Pancreas (tissue), 10 donors: ENCODE data around the gene TMEM174. TPM values are rescaled to one million over a fixed set of nuclear protein-coding genes. Genes with fewer than 3 reads are reported as not detected.
"Not testable (repeated sequence)": the region's sequence is repeated elsewhere in the genome, so short reads cannot be mapped to it uniquely, and the experiment has no call there.

Experiments used
- ATAC-seq, 4 donors: fragments of 200-7000 bp; cut with Tn5 transposase; one replicate each; pipeline versions ENCODE4 v1.8.0 to v1.9.1; 2020; ENCODE audit warnings: mild to moderate bottlenecking in 4 of 4, moderate library complexity in 4 of 4
- DNase-seq, 6 donors: peaks; one replicate each; pipeline ENCODE4 v3.0.0-alpha.2; 2020
- FAIRE-seq: peaks from 2 replicates; lab custom pipeline; 2012; peaks lifted over from hg19 to GRCh38; lab: Jason Lieb, UNC
- H3K27ac ChIP-seq, 4 donors: fragments of 200-600 bp; sonication (generic); 1 replicate in 3 of 4; 2 replicates in 1 of 4; pipeline versions ENCODE4 v1.5.0 to v1.8.0; 2020
- H3K27me3 ChIP-seq, 4 donors: fragments of 200-600 bp; one replicate each; pipeline ENCODE4 v1.8.0; 2021
- H3K36me3 ChIP-seq, 3 donors: fragments of 200-600 bp; sonication (generic) in 1 of 3; one replicate each; pipeline versions ENCODE4 v1.5.0 to v1.8.0; 2020 to 2021
- H3K4me1 ChIP-seq, 3 donors: fragments of 200-600 bp; one replicate each; pipeline ENCODE4 v1.8.0; 2021
- H3K4me3 ChIP-seq, 4 donors: fragments of 200-600 bp; sonication (generic) in 2 of 4; one replicate each; pipeline versions ENCODE4 v1.5.0 to v1.8.0; 2020 to 2021
- H3K9me3 ChIP-seq, 4 donors: fragments of 200-600 bp; one replicate each; pipeline ENCODE4 v1.8.0; 2021
- CTCF ChIP-seq, 4 donors: fragments of 200-600 bp; sonication (generic) in 3 of 4; IDR thresholded peaks; one replicate each; pipeline versions ENCODE4 v1.5.0 to v1.8.0; 2021; ENCODE audit warnings: antibody characterized with exemption in 4 of 4
- WGBS, 2 donors: extraction: QIAGEN DNeasy Blood & Tissue Kit; methylation state at CpG; one replicate each; pipeline ENCODE4 v1.1.7; 2013; 5-methylcytosine and 5-hydroxymethylcytosine counted together
- intact Hi-C, 3 donors: fragments of 100-400 bp; cut with DNase I; formaldehyde crosslinking; loops; one replicate each; pipeline versions ENCODE4 v1.11.1 to v1.14.2; 2022
- polyA plus RNA-seq, 2 donors: library from polyadenylated mRNA; stranded (reverse); fragments of 200-250 nt; gene quantifications; one replicate each; pipeline ENCODE4 v1.2.3, GENCODE V29; 2013
- total RNA-seq, 6 donors: library from RNA; stranded (reverse); fragmentation: NEBNext Ultra II Directional in 4 of 6; extraction: Animal tissue kit (Norgen Biotek cat#: 25700) in 4 of 6; gene quantifications; one replicate each; pipeline versions ENCODE4 v1.2.1 to v1.2.4, GENCODE V29; 2021 to 2023
- donor health status: healthy with polysubstance abuse.
- donor health status: DM: no; HTN: no; CAD: no; lungs with moderate emphysema.
- donor health status: DM: no; HTN: no; CAD: no.
- donor health status: control.
- donor health status: control.
- donor health status: Bipolar disorder and iron deficiency.
- donor health status: DM: yes; HTN: yes; CAD: no.
- donor health status: DM: no; HTN: no; CAD: no.
- donor health status: DM: no; HTN: no; CAD: no.
- donor health status: DM: yes; HTN: yes; CAD: no.

The TMEM174 gene
- total and polyA plus RNA-seq, 8 donors: not detected

GRCh38 chr5:73218552-73219171 is 45.7 kb downstream of the TMEM174 start:
- Histone ChIP-seq H3K36me3 (no peaks in the 10 kb centered on the region), H3K27ac (no peak overlapping the region), H3K4me3 (no peak overlapping the region), H3K27me3 (peaks cover 0 to 13% (median 4%) of the 10 kb centered on the region in 4 donors), H3K9me3 (no peaks in the 10 kb centered on the region), H3K4me1 (no peaks in the 10 kb centered on the region)
- DNase-seq (no peak), ATAC-seq (no peak), FAIRE-seq (no peak)
- WGBS, 2 donors: 36 to 50% methylated on average over 4 of the region's 4 CpGs
- no peak for TF ChIP-seq CTCF (IDR thresholded peaks at IDR 0.05)
- intact Hi-C loops: loop anchor here in 2 of 3 donors (5.0 kb wide), 1 partner anchor 234 kb away; no protein-coding TSS in a partner anchor

GRCh38 chr5:73219336-73219735 is 46.3 kb downstream of the TMEM174 start:
- not testable (repeated sequence) for H3K36me3 ChIP-seq, H3K4me1 ChIP-seq, H3K9me3 ChIP-seq, H3K4me3 ChIP-seq, FAIRE-seq, ATAC-seq, H3K27ac ChIP-seq, DNase-seq
- intact Hi-C loops: loop anchor here in 2 of 3 donors (5.0 kb wide), 1 partner anchor 233 kb away; no protein-coding TSS in a partner anchor
- peaks cover 0 to 12% (median 3%) of the 10 kb centered on the region in 4 donors for H3K27me3 ChIP-seq
- WGBS, 2 donors: 87 to 92% methylated on average over 3 of the region's 3 CpGs

- intact Hi-C loops: loop anchor here in 1 of 3 donors (10.0 kb wide), 1 partner anchor 74 kb away; no protein-coding TSS in a partner anchor
Measured at GRCh38 chr5:73221161-73221560, 48.2 kb downstream of the TMEM174 start.

GRCh38 chr5:73221726-73222125 is 48.7 kb downstream of the TMEM174 start:
- Histone ChIP-seq H3K27me3 (peaks cover 0 to 4% (median 2%) of the 10 kb centered on the region in 4 donors), H3K4me3 (no peak overlapping the region), H3K9me3 (no peaks in the 10 kb centered on the region), H3K4me1 (no peaks in the 10 kb centered on the region), H3K36me3 (no peaks in the 10 kb centered on the region), H3K27ac (no peak overlapping the region)
- TF ChIP-seq CTCF (IDR thresholded peaks at IDR 0.05): no peak
- FAIRE-seq (no peak), DNase-seq (no peak), ATAC-seq (no peak)
- intact Hi-C loops: loop anchor here in 1 of 3 donors (10.0 kb wide), 1 partner anchor 73 kb away; no protein-coding TSS in a partner anchor

More at GRCh38 chr5:73221161-73221560, 48.2 kb downstream of the TMEM174 start:
- DNase-seq (no peak), FAIRE-seq (no peak), ATAC-seq (no peak)
- Histone ChIP-seq H3K36me3 (no peaks in the 10 kb centered on the region), H3K9me3 (no peaks in the 10 kb centered on the region), H3K27ac (no peak overlapping the region), H3K27me3 (peaks cover 0 to 4% (median 2%) of the 10 kb centered on the region in 4 donors), H3K4me1 (no peaks in the 10 kb centered on the region), H3K4me3 (no peak overlapping the region)
- TF ChIP-seq CTCF (IDR thresholded peaks at IDR 0.05): no peak
- WGBS, 2 donors: 76 to 79% methylated on average over 1 of the region's 1 CpG

GRCh38 chr5:73222173-73222572 is 49.2 kb downstream of the TMEM174 start:
- no peaks in the 10 kb centered on the region for H3K9me3 ChIP-seq
- ATAC-seq (no peak), DNase-seq (no peak), FAIRE-seq (no peak)
- H3K27me3 ChIP-seq: peaks cover 0 to 4% (median 2%) of the 10 kb centered on the region in 4 donors
- H3K4me1 ChIP-seq: no peaks in the 10 kb centered on the region
- intact Hi-C loops: loop anchor here in 1 of 3 donors (10.0 kb wide), 1 partner anchor 73 kb away; no protein-coding TSS in a partner anchor
- H3K4me3 ChIP-seq: no peak overlapping the region
- H3K36me3 ChIP-seq: no peaks in the 10 kb centered on the region
- no peak overlapping the region for H3K27ac ChIP-seq
- no peak for TF ChIP-seq CTCF (IDR thresholded peaks at IDR 0.05)
- 56 to 61% methylated on average over 4 of the region's 4 CpGs for WGBS, 2 donors

Other genes with a start within 250 kb of the TMEM174 start
- gene FCHO2, start 217.2 kb upstream of the TMEM174 start, total RNA-seq: 10 to 100 TPM; 11.9 to 28.1 (median 12.6) TPM
- gene FCHO2, start 217.2 kb upstream of the TMEM174 start, polyA plus RNA-seq: 1 to 10 TPM; 4.6 to 5.9 TPM
- gene TMEM171, start 52.6 kb upstream of the TMEM174 start, total RNA-seq: under 1 TPM in 5 of 6 donors, not detected in 1; 0.19 to 0.87 (median 0.37) TPM
- under 1 TPM; 0.16 to 0.27 TPM for gene TMEM171, start 52.6 kb upstream of the TMEM174 start, polyA plus RNA-seq